Measurements from ENCODE around the gene NUDT7.

NUDT7 gene

DNA sequence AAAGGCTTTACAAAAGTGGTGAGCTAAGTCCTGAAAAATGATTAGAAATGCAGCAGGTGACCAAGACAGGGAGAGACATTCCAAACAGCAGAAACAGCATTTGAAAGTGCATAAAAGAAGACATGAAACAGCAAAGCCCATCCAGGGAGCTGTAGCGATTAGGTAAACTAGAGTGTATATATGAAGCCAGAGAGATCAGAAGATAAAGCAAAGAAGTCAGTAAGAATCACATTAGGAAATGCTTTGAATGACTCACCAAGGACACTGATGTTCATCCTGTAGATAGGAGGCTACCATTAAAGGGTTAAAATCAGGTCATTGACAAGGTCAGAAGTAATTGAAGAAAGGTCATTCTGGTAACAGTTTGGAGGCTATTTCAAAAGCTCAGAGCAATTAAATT lies 38.5 kb downstream of the NUDT7 start:
- no peaks in the 10 kb centered on the region for H3K9me2 ChIP-seq (replicated peaks; ENCODE audit: control insufficient read depth, low read length)
- H3K36me3 ChIP-seq (ENCODE audit: control insufficient read depth, low read length): no peaks in the 10 kb centered on the region
- H3K27ac ChIP-seq (ENCODE audit: low read depth, low read length): no peak overlapping the region
- H4K20me1 ChIP-seq (ENCODE audit: control insufficient read depth, insufficient read depth, low read depth, low read length): no peaks in the 10 kb centered on the region
- H3K27me3 ChIP-seq (ENCODE audit: control insufficient read depth, low read length): no peaks in the 10 kb centered on the region
- TF ChIP-seq EZH2phosphoT487 (IDR thresholded peaks at IDR 0.05; ENCODE audit: borderline replicate concordance, low read length): no peak
- TF ChIP-seq, protein P1, sequence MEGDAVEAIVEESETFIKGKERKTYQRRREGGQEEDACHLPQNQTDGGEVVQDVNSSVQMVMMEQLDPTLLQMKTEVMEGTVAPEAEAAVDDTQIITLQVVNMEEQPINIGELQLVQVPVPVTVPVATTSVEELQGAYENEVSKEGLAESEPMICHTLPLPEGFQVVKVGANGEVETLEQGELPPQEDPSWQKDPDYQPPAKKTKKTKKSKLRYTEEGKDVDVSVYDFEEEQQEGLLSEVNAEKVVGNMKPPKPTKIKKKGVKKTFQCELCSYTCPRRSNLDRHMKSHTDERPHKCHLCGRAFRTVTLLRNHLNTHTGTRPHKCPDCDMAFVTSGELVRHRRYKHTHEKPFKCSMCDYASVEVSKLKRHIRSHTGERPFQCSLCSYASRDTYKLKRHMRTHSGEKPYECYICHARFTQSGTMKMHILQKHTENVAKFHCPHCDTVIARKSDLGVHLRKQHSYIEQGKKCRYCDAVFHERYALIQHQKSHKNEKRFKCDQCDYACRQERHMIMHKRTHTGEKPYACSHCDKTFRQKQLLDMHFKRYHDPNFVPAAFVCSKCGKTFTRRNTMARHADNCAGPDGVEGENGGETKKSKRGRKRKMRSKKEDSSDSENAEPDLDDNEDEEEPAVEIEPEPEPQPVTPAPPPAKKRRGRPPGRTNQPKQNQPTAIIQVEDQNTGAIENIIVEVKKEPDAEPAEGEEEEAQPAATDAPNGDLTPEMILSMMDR (IDR thresholded peaks at IDR 0.05; ENCODE audit: low read depth, low read length, poor library complexity, severe bottlenecking): no peak
- no peaks in the 10 kb centered on the region for H3K4me1 ChIP-seq (ENCODE audit: control insufficient read depth, low read length)
- H3K9me3 ChIP-seq (ENCODE audit: control insufficient read depth, insufficient read depth, low read length): no peaks in the 10 kb centered on the region
- no peaks in the 10 kb centered on the region for H3K79me2 ChIP-seq (ENCODE audit: control insufficient read depth, low read length)
- H3K4me3 ChIP-seq (ENCODE audit: low read length): no peak overlapping the region
- H3K4me2 ChIP-seq (ENCODE audit: low read length): no peak overlapping the region
- no peaks in the 10 kb centered on the region for H3F3A ChIP-seq (ENCODE audit: control insufficient read depth, insufficient read depth)

GRCh38 chr16:77761204-77761603 lies 38.9 kb downstream of the NUDT7 start:
- H3K4me3 ChIP-seq (ENCODE audit: low read length): no peak overlapping the region
- no peak overlapping the region for H3K27ac ChIP-seq (ENCODE audit: low read depth, low read length)
- H3K9me3 ChIP-seq (ENCODE audit: control insufficient read depth, insufficient read depth, low read length): no peaks in the 10 kb centered on the region
- H3K27me3 ChIP-seq (ENCODE audit: control insufficient read depth, low read length): no peaks in the 10 kb centered on the region
- no peaks in the 10 kb centered on the region for H3F3A ChIP-seq (ENCODE audit: control insufficient read depth, insufficient read depth)
- no peak overlapping the region for H3K4me2 ChIP-seq (ENCODE audit: low read length)
- no peaks in the 10 kb centered on the region for H4K20me1 ChIP-seq (ENCODE audit: control insufficient read depth, insufficient read depth, low read depth, low read length)
- no peaks in the 10 kb centered on the region for H3K36me3 ChIP-seq (ENCODE audit: control insufficient read depth, low read length)
- TF ChIP-seq, protein P1 (IDR thresholded peaks at IDR 0.05; ENCODE audit: low read depth, low read length, poor library complexity, severe bottlenecking): no peak
- TF ChIP-seq EZH2phosphoT487 (IDR thresholded peaks at IDR 0.05; ENCODE audit: borderline replicate concordance, low read length): no peak
- no peaks in the 10 kb centered on the region for H3K79me2 ChIP-seq (ENCODE audit: control insufficient read depth, low read length)
- H3K4me1 ChIP-seq (ENCODE audit: control insufficient read depth, low read length): no peaks in the 10 kb centered on the region
- H3K9me2 ChIP-seq (replicated peaks; ENCODE audit: control insufficient read depth, low read length): no peaks in the 10 kb centered on the region

DNA sequence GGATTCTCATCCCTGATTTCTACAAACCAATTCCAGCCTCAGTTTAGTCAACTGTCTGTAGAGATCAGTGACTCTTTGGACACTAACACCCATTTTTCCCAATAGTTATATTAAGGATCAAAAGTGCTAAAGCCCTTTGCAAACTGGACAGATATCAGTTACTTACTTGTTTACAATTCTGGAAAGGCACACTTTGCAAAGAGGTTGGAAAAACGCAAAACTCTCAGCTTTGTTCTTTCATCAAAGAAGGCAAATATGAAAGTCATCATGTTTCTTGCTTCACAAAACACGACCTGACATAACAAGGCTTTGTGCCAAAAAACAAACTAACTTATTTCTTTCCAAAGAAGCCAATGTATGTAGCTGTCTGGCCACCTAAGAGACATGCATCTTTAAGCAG lies 39.9 kb downstream of the NUDT7 start:
- no peaks in the 10 kb centered on the region for H3K27me3 ChIP-seq (ENCODE audit: control insufficient read depth, low read length)
- TF ChIP-seq, protein P1 (IDR thresholded peaks at IDR 0.05; ENCODE audit: low read depth, low read length, poor library complexity, severe bottlenecking): no peak
- TF ChIP-seq EZH2phosphoT487 (IDR thresholded peaks at IDR 0.05; ENCODE audit: borderline replicate concordance, low read length): no peak
- no peaks in the 10 kb centered on the region for H3K79me2 ChIP-seq (ENCODE audit: control insufficient read depth, low read length)
- no peak overlapping the region for H3K4me2 ChIP-seq (ENCODE audit: low read length)
- H4K20me1 ChIP-seq (ENCODE audit: control insufficient read depth, insufficient read depth, low read depth, low read length): no peaks in the 10 kb centered on the region
- no peaks in the 10 kb centered on the region for H3K9me3 ChIP-seq (ENCODE audit: control insufficient read depth, insufficient read depth, low read length)
- no peaks in the 10 kb centered on the region for H3K4me1 ChIP-seq (ENCODE audit: control insufficient read depth, low read length)
- no peaks in the 10 kb centered on the region for H3K36me3 ChIP-seq (ENCODE audit: control insufficient read depth, low read length)
- no peaks in the 10 kb centered on the region for H3F3A ChIP-seq (ENCODE audit: control insufficient read depth, insufficient read depth)
- no peaks in the 10 kb centered on the region for H3K9me2 ChIP-seq (replicated peaks; ENCODE audit: control insufficient read depth, low read length)
- H3K4me3 ChIP-seq (ENCODE audit: low read length): no peak overlapping the region
- H3K27ac ChIP-seq (ENCODE audit: low read depth, low read length): no peak overlapping the region

DNA sequence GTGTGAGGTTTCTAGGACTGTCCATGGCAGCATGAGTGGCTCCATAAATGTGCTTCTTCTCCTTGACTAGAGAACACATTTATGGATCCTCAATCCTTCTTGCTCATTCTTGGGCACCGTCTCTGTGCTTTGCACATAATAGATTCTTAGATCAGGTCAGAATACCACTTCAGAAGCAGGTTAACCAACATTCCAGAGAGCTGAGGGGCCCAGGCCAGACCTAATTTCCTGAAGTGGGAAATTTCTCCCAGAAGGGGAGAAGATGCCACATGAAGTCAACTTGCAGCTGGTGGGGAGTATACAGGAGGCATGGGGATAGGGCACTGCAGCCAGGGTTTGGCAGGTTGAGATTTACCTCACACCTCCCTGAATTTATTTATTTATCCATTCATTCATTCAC lies 41.7 kb downstream of the NUDT7 start:
- Histone ChIP-seq H3K4me3 (ENCODE audit: low read length) (no peak overlapping the region), H3K4me2 (ENCODE audit: low read length) (no peak overlapping the region), H3K27me3 (ENCODE audit: control insufficient read depth, low read length) (no peaks in the 10 kb centered on the region), H3F3A (ENCODE audit: control insufficient read depth, insufficient read depth) (no peaks in the 10 kb centered on the region), H3K79me2 (ENCODE audit: control insufficient read depth, low read length) (no peaks in the 10 kb centered on the region), H4K20me1 (ENCODE audit: control insufficient read depth, insufficient read depth, low read depth, low read length) (no peaks in the 10 kb centered on the region), H3K4me1 (ENCODE audit: control insufficient read depth, low read length) (no peaks in the 10 kb centered on the region), H3K27ac (ENCODE audit: low read depth, low read length) (no peak overlapping the region), H3K9me2 (replicated peaks; ENCODE audit: control insufficient read depth, low read length) (no peaks in the 10 kb centered on the region), H3K9me3 (ENCODE audit: control insufficient read depth, insufficient read depth, low read length) (no peaks in the 10 kb centered on the region), H3K36me3 (ENCODE audit: control insufficient read depth, low read length) (no peaks in the 10 kb centered on the region)
- no peak for TF ChIP-seq EZH2phosphoT487 (IDR thresholded peaks at IDR 0.05; ENCODE audit: borderline replicate concordance, low read length)
- TF ChIP-seq, protein P1 (IDR thresholded peaks at IDR 0.05; ENCODE audit: low read depth, low read length, poor library complexity, severe bottlenecking): no peak

Measured in DOHH2 (cell line).